HG03139 (cell line): ENCODE data around the gene MAGEF1.
"Not testable (repeated sequence)": the region's sequence is repeated elsewhere in the genome, so short reads cannot be mapped to it uniquely, and the experiment has no call there.

ENCODE experiments used
- ATAC-seq: cut with Tn5 transposase; IDR thresholded peaks from one replicate; pipeline ENCODE4 v1.9.1; 2021; ENCODE audit not compliant: unreplicated experiment

The MAGEF1 gene

DNA sequence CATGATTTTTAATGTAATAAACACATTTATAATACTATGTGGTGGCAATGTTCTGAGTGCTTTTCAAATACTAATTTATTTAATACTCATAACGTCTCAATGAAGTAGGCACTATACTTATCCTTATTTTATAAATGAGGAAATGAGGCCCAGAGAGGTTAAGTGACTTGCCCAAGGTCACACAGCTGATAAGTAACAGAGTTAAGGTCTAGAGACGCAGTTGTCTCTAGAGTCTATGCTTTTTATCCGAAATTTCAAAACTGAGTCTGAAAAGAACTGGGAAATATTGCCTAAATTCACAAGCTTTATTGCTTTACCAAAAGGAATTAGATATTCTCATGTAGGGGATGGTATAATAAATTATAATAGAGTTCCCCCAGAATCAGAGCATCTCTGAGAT lies 31.4 kb upstream of the MAGEF1 start:
- ATAC-seq = no peak

- no peak for ATAC-seq
Measured at GRCh38 chr3:184742676-184743135, 30.8 kb upstream of the MAGEF1 start.

DNA sequence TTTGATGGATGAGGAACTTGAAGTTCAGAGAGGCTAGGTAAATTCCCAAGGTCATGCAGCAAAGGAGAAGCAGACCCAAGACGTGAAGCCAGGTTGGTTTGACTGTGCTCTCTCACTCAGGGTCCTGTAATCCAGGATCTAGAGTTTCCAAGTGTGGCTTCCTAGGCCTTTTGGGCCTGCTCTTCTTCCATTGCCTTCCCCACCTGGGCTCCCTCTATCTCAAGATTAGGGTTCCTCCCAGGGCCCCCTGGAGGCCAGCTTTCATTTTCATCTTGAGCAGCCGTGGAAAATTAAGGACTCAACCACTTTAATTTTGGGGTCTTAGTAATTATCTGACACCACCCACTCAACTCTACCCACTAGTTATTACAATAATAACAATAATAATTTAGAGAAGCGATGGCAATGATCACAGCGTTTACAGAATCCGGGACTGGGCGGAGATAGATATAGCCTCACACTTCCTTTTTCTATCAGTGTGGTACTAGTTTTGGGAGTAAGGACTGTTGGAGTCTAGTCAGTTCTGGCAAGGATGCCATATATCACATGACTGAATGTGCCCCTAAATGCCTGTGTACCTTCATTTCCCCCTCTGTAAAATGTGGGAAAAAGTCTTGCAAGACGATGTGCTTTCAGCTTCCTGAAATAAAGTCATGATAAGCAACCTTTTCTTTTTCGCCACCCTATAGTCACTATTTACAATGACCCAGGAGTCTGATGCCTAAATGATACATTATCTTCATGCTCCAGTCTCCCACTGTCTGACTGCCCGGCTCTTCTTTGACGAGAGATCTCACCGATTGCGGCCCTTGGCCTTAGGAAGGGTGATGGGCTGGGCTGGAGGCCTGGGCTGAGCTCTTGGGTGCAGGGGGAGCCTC lies 30.2 kb upstream of the MAGEF1 start:
- ATAC-seq = no peak

DNA sequence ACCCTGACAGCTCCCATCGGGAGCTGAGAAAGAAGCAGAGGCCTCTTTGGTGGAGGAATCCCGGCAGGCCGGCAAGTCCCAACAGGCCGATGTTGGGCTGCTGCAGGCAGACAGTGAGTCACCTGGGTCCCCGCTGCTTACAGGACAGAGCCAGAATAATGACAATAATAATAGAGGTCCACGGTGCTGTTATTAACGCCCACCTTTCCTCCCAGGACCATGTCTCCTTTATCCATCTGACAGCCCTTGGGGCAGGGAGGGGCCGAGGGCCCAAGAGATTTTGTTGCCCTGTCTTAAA lies 29.3 kb upstream of the MAGEF1 start:
- ATAC-seq = no peak

DNA sequence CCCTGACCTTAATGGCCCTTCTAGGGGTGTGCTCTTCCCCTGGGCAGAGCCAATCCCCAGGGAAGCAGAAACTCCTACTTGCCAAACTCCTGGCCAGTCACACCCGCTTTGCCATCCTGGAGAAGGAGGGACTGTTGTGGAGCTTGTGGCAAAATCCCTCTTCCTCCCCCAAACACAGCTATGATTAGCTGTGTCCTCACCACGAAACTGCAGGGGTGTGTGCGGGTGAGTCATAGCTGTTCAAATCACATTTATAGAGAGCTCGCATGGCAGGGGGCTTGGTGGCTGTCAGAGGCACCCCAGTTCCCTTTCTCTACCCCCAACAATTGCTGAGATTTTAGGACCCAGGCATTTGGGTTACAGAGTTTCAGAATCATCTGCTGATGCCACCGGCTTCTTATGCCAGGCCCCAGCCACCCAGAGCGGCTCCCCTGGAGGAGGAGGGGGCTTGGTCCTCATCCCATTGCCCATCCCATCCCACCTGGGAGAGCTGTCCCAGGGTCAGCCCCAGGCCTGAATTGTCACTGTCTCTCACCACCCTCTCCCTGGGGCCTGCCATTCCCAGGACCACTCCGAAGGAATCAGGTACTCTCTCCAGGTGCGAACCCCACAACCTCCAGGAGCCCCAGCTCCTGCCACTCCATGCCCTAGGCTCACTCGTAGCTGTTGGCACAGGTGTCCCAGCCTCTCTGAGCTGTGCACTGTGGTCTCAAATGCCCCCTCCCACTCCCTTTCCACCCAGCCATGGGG lies 28.8 kb upstream of the MAGEF1 start:
- no peak for ATAC-seq

DNA sequence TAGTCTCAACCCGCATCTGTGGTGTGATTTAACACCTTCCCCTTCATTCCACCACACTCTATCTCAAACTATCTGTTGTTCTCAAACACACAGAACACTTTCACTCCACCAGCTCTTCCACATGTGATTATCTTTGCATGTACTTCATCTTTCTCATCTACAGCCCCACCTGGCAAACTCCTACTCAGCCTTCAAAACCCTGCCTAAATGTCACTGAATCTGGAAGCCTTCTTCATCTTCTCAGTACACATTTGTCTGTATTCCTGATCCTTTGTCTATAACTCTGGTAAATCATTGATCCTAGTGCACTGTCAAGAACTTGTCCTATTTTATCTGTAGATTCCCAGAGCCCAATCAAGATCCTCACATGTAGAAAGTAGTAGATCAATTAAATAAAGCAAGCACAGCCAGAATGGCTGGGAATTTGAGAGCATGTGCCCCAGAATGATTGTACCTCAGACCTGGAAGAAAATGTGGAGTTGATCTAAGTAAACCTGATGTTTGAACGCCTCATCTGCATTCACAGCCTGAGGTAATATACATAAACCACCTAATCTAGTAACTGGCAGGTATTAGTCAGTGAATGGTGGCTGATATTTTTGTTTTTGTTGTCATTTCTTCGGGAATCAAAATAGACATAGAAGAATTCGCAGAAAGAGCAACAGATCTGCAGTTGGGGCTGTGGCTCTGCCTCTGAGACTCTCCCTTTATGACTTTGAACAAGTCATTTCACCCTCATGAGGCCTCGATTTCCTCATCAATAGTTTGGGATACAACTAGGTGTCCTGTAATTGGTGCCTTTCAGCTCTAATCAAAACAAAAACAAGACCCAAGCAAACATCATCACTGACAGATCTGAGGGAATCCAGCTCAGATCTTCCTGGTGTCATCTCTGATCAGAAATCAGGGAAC lies 28.0 kb upstream of the MAGEF1 start:
- ATAC-seq = no peak

DNA sequence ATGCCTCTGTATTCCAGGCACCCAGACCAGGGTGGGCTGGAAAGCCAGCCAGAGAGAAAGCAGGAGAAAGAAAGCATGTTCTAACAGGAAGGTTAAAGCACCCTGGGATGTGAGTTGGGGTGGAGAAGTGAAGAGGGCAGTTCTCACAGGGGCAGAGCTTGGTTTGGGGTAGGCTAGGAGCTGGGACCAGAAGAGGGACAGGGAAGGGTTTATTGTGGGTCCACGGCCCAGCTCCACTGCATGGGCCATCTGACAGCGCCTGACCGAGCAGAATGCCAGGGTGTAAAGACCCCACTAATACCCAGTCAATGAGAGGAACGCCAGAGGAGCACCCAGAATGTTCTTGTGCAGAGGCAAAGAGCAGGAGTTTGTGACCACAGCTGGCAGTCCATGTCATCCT lies 27.1 kb upstream of the MAGEF1 start:
- no peak for ATAC-seq

DNA sequence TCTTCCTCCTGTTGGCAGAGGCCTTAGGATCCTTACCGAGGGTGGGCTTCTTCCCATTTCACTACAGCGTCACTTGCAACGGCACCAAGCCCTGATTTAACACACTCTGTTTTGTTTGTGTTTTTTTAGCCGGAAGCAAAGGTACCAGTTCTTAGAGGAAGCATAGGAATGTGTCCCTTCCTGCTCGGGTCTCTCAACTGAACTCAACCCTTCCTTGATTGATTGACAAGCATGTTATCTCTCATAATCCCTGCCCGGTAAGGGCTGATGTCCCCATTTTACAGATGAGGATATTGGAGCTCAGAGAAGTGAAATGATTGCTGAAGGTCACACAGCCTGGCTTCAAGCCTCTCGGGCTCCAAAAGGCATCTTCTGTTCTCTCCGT lies 26.6 kb upstream of the MAGEF1 start:
- ATAC-seq = no peak

DNA sequence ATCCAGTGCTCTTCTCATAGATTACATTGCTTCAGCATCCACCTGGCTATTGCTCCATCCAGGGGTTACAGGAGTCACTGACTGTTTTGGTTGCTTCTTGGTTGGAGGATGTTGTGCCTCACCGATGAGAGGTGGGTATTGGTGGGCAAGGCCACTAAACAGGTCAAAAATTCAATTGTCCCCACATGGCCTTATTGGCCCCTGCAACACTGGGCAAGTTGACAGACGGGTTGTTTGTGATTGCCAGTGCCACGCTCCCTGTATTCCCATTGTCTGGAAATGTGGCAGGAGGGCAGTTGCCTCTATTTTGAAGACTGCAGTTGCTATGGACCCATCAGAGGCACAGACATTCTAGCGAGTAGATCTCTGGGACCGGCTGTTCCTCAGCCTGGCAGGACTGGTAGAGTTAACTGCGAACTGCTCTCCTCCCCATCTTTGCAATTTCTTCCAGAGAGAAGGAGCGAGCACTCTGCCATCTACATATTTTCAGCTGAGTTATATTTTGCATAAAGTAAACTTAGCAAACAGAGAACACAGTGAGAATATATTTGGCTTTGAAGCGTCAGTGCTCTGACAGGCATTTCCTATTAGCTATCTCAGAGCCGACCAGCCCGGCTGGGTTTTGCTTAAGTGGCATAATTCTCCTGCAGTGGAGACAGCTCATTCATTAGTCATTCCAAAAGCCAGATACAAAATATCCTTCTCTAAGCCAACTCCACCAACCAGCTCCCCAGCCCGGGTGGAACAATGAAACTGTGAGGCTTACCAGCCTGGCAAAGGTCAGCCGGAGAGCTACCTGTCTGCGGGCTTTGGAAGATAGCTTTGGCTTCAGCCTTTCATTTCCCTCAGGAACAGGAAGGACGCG lies 26.0 kb upstream of the MAGEF1 start:
- ATAC-seq = no peak

- ATAC-seq = no peak
Measured at GRCh38 chr3:184737063-184737462, 25.2 kb upstream of the MAGEF1 start.

GRCh38 chr3:184734903-184735701 lies 23.2 kb upstream of the MAGEF1 start:
- no peak for ATAC-seq

DNA sequence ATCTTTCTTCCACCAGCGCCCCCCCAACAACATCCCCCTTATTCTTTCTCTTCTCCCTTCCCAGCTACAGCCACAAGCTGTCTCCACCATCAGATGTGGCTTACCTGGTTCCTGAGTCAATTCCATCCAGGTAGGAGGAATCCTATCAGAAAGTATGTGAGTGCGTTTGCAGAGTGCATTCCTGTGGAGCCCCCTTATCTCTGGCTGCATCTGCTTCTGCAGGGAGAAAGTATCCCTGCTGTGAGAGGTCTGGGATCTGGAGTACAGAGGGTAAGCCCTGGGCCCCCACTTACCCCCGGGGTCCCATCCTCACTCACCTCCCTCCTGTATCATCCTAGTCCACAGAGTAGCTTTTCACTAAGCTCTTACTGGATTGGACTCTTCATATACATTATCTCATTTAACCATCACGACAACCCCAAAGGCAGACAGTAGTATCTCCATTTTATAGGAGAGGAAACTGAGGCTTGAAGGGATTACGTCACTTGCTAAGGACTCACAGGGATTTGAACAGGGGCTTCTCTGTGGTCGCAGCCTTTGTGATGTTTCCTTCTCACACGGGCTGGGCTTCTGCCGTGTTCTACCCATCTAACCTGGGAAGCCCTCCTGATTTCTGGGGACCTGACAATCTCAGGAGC lies 22.2 kb upstream of the MAGEF1 start:
- no peak for ATAC-seq

GRCh38 chr3:184733181-184733580 lies 21.3 kb upstream of the MAGEF1 start:
- no peak for ATAC-seq

- no peak for ATAC-seq
Measured at GRCh38 chr3:184731786-184732537, 20.1 kb upstream of the MAGEF1 start.

- no peak for ATAC-seq
Measured at GRCh38 chr3:184730924-184731323, 19.1 kb upstream of the MAGEF1 start.

DNA sequence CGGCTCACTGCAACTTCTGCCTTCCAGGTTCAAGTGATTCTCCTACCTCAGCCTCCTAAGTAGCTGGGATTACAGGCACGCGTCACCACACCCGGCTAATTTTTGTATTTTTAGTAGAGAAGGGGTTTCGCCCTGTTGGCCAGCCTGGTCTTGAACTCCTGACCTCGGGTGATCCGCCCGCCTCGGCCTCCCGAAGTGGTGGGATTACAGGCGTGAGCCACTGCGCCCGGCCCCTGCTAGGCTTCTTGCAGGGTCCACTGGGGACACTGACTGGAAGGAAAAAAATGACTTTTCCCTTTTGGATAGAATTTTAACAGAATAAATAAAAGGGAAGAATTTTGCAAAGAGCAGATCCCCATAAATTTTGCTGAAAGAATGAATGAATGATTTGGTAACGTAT lies 17.3 kb upstream of the MAGEF1 start:
- ATAC-seq = not testable (repeated sequence)

- ATAC-seq = no peak
Measured at GRCh38 chr3:184728010-184728527, 16.2 kb upstream of the MAGEF1 start.

GRCh38 chr3:184727357-184728009 lies 15.6 kb upstream of the MAGEF1 start:
- no peak for ATAC-seq
